Body of pancreas (tissue), 4 donors: ENCODE results near the gene C8G. TPM values are rescaled to one million over a fixed set of nuclear protein-coding genes. Genes with fewer than 3 reads are reported as not detected.

ENCODE experiments used
- ATAC-seq: fragments of 150-250 bp; one replicate; pipeline ENCODE4 v1.9.1; 2016
- DNase-seq, 4 donors: peaks; one replicate each; pipeline ENCODE4 v3.0.0-alpha.2; 2019
- H3K27ac ChIP-seq, 4 donors: fragments of 200-600 bp; sonication (generic); 1 replicate in 3 of 4; 2 replicates in 1 of 4; pipeline versions ENCODE4 v1.5.1 to v1.6.1; 2016 to 2019; ENCODE audit warnings: mild to moderate bottlenecking in 1 of 4, mixed read lengths in 1 of 4, moderate library complexity in 1 of 4
- H3K27me3 ChIP-seq, 2 donors: fragments of 200-600 bp; sonication (generic); one replicate each; pipeline ENCODE4 v1.6.0; 2016; ENCODE audit warnings: mild to moderate bottlenecking in 1 of 2
- H3K36me3 ChIP-seq, 2 donors: fragments of 200-600 bp; sonication (generic); replicated peaks in 1 of 2; 2 replicates each; pipeline ENCODE4 v1.5.1; 2016; ENCODE audit warnings: low read depth in 2 of 2; ENCODE audit not compliant: insufficient read depth in 1 of 2
- H3K4me1 ChIP-seq: fragments of 200-600 bp; sonication (generic); one replicate; pipeline ENCODE4 v1.6.0; 2016
- H3K4me3 ChIP-seq, 2 donors: fragments of 200-600 bp; sonication (generic); 1 replicate in 1 of 2; 2 replicates in 1 of 2; pipeline ENCODE4 v1.5.1; 2016 to 2019
- H3K9me3 ChIP-seq, 3 donors: fragments of 200-600 bp; sonication (generic); 1 replicate in 2 of 3; 2 replicates in 1 of 3; pipeline ENCODE4 v1.5.1; 2016
- CTCF ChIP-seq, 7 experiments: fragments of 450-650 bp in 4 of 7; fragments of 200-600 bp in 3 of 7; sonication (generic) in 3 of 7; IDR thresholded peaks; one replicate each; pipeline ENCODE4 v1.5.1; 2016 to 2019; ENCODE audit warnings: antibody characterized with exemption in 7 of 7
- POLR2A ChIP-seq, 3 donors: fragments of 450-650 bp; IDR thresholded peaks; one replicate each; pipeline ENCODE4 v1.6.1; 2016; ENCODE audit warnings: antibody characterized with exemption in 3 of 3, mild to moderate bottlenecking in 2 of 3
- WGBS, 2 donors: methylation state at CpG; one replicate each; pipeline ENCODE4 v1.1.5; 2017; 5-methylcytosine and 5-hydroxymethylcytosine counted together
- intact Hi-C: fragments of 100-400 bp; cut with DNase I; formaldehyde crosslinking; loops from one replicate; pipeline ENCODE4 v1.15.1; 2023
- total RNA-seq, 2 donors: library from RNA; depleted of rRNA; stranded (reverse); fragments of >200 nt; gene quantifications; one replicate each; pipeline ENCODE4 v1.1.0, GENCODE V29; 2016

The C8G gene
- total RNA-seq, 2 donors from 2014 or later, result not detected

DNA sequence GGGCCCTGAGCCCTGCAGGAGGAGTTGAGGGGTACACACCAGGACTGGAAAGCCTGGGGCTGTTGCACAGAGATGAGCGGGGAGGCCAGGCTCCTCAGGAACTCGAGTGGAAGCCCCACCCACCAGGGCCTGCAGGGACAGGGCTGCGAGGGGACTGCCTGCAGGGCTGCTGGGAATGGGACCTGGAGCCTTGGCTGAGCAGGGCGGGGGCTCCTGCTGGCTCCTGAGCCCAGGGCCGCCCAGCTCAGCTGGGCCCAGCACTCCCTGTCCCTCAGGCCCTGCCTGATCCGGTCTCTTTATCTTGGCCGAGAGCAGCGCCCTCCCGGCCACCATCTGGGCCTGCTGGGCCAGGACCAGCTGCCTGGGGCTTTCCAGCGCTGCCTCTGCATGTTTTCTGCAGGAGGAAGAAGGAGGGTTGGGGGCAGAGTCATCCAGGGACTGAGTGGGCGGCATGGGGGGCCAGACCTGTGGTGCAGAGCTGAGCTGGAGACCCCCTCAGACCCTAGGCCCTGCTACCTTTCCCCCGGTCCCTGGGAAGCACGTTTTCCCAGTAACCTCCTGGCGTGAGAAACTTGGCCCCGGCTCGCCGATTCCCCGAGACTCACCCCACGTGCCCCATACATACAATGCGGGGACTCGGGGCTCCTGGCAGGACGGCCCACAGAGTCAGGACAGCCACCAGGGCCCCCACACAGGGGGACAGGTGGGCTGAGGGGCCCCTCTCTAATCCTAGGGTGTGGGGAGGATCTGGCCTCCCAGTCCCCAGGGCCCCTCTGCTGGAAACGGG, 16.4 kb downstream of the C8G start:
- ATAC-seq, result no peak
- 79 to 84% methylated on average over 10 to 23 of the region's 23 CpGs for WGBS, 2 donors

DNA sequence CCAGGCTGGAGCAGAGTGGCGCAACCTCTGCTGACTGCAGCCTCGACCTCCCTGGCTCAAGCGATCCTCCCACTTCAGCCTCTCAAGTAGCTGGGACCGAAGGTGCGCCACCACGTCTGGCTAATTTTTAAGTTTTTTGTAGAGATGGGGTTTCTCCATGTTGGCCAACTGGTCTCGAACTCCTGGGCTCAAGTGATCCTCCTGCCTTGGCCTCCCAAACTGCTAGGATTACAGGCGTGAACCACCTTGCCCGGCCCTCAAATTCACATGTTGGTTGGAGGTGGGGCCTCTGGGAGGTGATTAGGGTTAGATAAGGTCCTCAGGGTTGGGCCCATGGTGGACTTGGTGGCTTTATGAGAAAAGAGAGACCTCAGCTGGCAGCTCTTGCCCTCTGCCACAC, 17.1 kb downstream of the C8G start:
- ATAC-seq (no peak), DNase-seq (no peak)
- Histone ChIP-seq H3K4me3 (no peak overlapping the region), H3K36me3 (no peaks in the 10 kb centered on the region), H3K4me1 (peaks cover 7% of the 10 kb centered on the region), H3K9me3 (no peaks in the 10 kb centered on the region), H3K27ac (no peak overlapping the region), H3K27me3 (no peaks in the 10 kb centered on the region)
- intact Hi-C loops, result no loop called here
- 90 to 96% methylated on average over 9 of the region's 9 CpGs for whole genome bisulfite sequencing, 2 donors
- no peak for TF ChIP-seq CTCF (IDR thresholded peaks at IDR 0.05)
- no peak for TF ChIP-seq POLR2A (IDR thresholded peaks at IDR 0.05)

More for the DNA sequence above, 16.4 kb downstream of the C8G start:
- Histone ChIP-seq H3K4me3 (no peak overlapping the region), H3K27ac (no peak overlapping the region), H3K9me3 (no peaks in the 10 kb centered on the region), H3K4me1 (peaks cover 6% of the 10 kb centered on the region), H3K36me3 (no peaks in the 10 kb centered on the region), H3K27me3 (no peaks in the 10 kb centered on the region)
- TF ChIP-seq CTCF (IDR thresholded peaks at IDR 0.05) (no peak), POLR2A (IDR thresholded peaks at IDR 0.05) (no peak)
- no peak for DNase-seq
- intact Hi-C loops, result no loop called here

- no peaks in the 10 kb centered on the region for H3K27me3 ChIP-seq
- no peak overlapping the region for H3K4me3 ChIP-seq
- peaks cover 7% of the 10 kb centered on the region for H3K4me1 ChIP-seq
- no peak for ATAC-seq
- no peak for TF ChIP-seq CTCF (IDR thresholded peaks at IDR 0.05)
- no peak for TF ChIP-seq POLR2A (IDR thresholded peaks at IDR 0.05)
- H3K36me3 ChIP-seq, result no peaks in the 10 kb centered on the region
- DNase-seq, result no peak
- intact Hi-C loops, result no loop called here
- no peak overlapping the region for H3K27ac ChIP-seq
- no peaks in the 10 kb centered on the region for H3K9me3 ChIP-seq
- WGBS, 2 donors, result 69 to 85% methylated on average over 4 to 11 of the region's 11 CpGs
Measured at GRCh38 chr9:136962701-136963248, 17.7 kb downstream of the C8G start.

- no peak for ATAC-seq
- Histone ChIP-seq H3K4me1 (peaks cover 7% of the 10 kb centered on the region), H3K9me3 (no peaks in the 10 kb centered on the region), H3K27ac (no peak overlapping the region), H3K4me3 (no peak overlapping the region), H3K27me3 (no peaks in the 10 kb centered on the region), H3K36me3 (no peaks in the 10 kb centered on the region)
- TF ChIP-seq POLR2A (IDR thresholded peaks at IDR 0.05) (no peak), CTCF (IDR thresholded peaks at IDR 0.05) (no peak)
- intact Hi-C loops, result no loop called here
- DNase-seq, result no peak
- 92 to 93% methylated on average over 13 to 15 of the region's 15 CpGs for WGBS, 2 donors
Measured at GRCh38 chr9:136963341-136963740, 18.3 kb downstream of the C8G start.

- no peak for ATAC-seq
- 78 to 84% methylated on average over 6 of the region's 12 CpGs for WGBS, 2 donors
- TF ChIP-seq CTCF (IDR thresholded peaks at IDR 0.05) (no peak), POLR2A (IDR thresholded peaks at IDR 0.05) (no peak)
- no peaks in the 10 kb centered on the region for H3K9me3 ChIP-seq
- no peak for DNase-seq
- no peak overlapping the region for H3K27ac ChIP-seq
- H3K36me3 ChIP-seq, result no peaks in the 10 kb centered on the region
- intact Hi-C loops, result no loop called here
- H3K4me1 ChIP-seq, result peaks cover 7% of the 10 kb centered on the region
- H3K4me3 ChIP-seq, result no peak overlapping the region
- no peaks in the 10 kb centered on the region for H3K27me3 ChIP-seq
Measured at GRCh38 chr9:136963751-136964150, 18.7 kb downstream of the C8G start.
